NCI-H2227 (cell line): Measurements from ENCODE around the gene PLAAT4.
A peak's percentile ranks its signal among the peaks of the same experiment; 100 is the strongest.
"Not testable (repeated sequence)": the region's sequence is repeated elsewhere in the genome, so short reads cannot be mapped to it uniquely, and the experiment has no call there.

Source experiments
- DNase-seq: peaks from one replicate; lab custom pipeline; 2025; ENCODE audit not compliant: unreplicated experiment; lab: John Stamatoyannopoulos, UW

Gene PLAAT4

DNA sequence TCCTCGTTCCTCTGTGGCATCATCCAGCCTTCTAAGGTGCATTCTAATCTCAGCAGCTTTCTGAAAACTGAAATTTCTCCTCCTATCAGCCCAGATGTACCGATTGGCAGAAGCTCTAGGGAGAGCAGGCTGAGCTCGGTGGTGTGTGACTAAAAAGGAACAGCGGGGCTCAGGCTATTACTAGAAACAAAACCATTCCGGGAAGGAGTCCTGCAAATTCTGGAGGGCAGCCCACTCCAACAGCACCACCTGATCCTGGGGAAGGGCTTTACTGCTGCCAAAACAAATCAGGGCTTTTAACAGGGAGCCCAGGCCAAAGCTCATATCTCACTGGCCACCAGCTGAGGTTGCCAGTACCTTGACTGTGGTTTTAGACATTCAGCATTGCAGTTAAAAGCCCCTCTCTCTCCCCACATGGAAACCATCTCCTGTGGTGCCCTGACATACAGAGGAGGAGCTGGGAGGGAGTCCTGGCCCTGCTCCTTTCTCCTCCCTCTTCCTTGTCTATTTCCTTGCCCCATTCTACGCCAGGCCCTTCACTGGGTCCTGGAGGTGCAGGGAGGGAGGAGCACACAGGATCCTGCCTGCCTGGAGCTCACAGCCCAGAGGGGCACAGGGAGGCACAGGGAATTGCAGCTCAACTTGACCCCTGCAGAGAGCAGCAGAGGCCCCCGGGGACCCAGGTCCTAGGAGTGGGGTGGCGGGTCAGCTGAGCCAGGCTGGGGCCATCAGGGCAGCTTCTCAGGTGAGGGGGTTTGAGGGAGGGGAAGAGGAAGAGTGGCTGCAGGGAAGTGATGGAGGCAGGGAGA lies 889 bp downstream of the PLAAT4 start:
- no peak for DNase-seq

DNA sequence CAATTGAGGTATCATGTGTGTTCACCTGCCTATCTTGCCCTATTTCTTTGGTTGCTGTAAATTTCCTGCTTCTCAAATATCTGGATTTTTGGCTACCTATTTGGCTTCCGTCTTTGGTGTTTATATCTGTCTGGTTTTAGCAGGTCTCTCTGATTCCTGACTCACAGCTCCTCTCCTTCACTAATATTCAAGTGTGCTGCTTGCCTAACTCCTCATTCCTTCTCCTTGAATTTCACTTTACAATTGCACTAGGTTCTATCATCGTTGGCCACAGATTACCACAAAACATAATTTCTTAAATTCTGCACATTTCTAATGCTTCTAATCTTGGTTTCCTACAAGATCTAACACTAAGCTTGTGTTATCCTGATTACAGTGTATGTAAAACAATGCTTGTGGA lies 5.9 kb downstream of the PLAAT4 start:
- DNase-seq = not testable (repeated sequence)

DNA sequence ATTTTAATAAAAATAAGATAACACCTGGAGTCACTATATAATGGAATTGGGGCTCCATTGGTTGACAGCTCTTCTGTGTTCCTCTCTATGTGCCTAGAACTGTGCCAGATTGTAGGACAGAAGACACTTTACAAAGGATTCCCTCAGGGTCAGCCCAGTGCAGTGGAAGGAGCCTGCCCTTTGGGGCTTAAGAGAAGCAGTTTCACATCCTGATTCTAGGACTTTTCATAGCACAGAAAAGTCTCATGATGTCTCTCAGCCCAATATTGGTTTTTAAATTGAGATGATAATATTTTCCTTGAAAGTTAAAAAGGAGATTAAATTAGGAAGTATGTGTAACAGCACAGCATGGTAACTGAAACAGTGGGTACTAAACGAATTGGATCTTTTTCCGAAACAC lies 7.1 kb downstream of the PLAAT4 start:
- no peak for DNase-seq

DNA sequence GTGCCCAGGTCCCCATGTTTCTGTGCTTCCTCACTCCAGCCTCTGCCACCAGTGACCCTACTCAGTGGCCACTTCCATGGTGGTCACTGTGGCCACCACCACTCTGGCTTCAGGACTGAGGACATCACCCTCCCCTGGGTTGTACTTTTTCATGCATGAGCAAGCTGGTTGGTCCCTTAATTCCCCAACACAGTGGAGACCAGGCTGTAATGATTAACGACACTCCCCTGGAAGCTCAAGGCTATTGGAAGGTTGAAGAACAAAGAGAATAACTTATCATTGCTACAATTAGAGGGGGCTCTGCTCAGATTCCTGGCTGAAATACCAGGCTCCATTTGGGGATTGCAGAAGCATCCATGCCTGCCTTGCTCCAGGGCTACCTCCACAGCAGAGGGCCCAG lies 10.5 kb downstream of the PLAAT4 start:
- no peak for DNase-seq

DNA sequence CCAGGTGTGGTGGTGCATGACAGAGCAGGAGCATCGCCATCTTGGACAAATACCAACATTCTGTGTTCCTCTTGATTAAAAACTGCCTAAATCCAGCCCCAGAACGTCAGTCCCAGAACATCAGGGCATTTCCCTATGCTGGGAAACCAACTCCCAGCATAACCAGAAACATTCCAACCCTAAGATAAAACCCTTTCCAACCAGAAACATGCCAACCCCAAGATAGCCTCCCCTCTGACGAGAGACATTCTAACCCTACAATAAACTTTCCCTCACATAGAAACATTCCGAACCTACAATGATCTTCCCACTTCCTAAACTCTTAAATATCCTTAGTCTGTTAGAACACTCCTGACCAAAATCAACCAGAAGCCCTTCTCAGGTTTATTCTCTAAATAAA lies 11.6 kb downstream of the PLAAT4 start:
- no peak for DNase-seq

DNA sequence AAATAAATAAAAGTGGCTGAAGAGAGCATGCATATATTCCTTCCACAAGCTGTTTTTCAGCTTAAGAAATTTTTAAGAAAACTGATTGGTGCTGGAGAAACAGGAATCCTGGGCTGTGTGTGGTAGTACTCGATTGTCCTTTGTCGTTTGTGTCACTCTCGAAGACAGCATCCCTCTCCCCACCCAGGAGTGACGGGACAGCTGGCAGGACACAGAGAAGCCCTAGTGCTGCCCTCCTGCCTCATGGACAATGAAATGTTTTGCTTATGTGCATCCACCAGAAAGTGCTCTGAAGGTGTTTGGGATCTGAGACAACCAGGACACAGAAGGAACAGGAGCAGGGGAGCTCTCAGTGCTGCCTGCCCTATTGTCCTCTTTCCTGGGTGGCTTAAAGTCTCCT lies 12.8 kb downstream of the PLAAT4 start:
- DNase-seq = no peak

DNA sequence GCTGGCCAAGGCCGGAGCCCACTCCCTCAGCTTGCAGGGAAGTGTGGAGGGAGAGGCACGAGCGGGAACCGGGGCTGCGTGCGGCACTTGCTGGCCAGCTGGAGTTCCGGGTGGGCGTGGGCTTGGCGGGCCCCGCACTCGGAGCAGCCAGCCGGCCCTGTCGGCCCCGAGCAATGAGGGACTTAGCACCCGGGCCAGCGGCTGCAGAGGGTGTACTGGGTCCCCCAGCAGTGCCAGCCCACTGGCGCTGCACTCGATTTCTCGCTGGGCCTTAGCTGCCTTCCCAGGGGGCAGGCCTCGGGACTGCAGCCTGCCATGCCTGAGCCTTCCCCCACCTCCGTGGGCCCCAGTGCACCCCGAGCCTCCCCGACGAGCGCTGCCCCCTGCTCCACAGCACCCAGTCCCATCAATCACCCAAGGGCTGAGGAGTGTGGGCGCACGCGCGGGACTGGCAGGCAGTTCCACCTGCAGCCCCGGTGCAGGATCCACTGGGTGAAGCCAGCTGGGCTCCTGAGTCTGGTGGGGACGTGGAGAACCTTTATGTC lies 13.6 kb downstream of the PLAAT4 start:
- not testable (repeated sequence) for DNase-seq

DNA sequence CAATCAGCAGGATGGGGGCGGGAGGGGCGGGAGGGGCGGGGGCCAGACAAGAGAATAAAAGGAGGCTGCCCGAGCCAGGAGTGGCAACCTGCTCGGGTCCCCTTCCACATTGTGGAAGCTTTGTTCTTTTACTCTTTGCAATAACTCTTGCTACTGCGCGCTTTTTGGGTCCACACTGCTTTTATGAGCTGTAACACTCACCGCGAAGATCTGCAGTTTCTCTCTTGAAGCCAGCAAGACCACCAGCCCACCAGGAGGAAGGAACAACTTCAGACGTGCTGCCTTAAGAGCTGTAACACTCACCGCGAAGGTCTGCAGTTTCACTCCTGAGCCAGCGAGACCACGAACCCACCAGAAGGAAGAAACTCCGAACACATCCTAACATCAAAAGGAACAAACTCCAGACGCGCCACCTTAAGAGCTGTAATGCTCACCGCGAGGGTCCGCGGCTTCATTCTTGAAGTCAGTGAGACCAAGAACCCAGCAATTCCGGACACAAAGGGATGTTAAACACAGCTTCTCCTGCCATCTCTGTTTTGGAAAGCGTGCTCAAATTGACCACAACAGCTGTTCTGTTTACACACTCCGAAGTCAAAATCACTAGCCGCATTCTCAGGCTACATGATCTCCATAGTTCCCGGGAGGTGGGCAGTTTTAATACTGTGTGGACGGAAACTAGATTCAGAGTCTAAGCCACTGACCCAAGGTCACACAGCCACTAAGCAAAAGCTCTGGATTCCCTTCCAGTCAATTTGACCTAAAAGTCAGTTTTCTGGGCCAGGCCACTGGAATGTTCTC lies 14.7 kb downstream of the PLAAT4 start:
- DNase-seq = no peak

DNA sequence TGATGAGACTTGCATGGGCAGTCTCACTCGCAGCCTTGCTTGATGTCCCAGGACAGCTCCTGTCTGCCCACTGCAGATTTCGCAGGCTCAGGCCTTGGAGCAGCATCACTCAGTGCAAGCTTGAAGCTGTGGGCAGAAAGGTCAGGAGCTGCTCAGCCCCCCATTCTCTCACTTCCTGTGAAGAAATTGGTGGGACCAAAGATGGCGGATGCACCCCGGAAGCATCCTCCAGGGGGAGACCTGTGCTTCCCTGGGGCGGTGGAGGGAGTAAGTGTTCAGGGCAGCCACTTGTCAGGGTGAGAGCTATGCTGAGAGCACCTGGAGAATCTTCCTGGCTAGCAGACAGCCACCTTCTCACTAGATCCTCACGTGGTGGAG lies 15.3 kb downstream of the PLAAT4 start:
- no peak for DNase-seq

DNA sequence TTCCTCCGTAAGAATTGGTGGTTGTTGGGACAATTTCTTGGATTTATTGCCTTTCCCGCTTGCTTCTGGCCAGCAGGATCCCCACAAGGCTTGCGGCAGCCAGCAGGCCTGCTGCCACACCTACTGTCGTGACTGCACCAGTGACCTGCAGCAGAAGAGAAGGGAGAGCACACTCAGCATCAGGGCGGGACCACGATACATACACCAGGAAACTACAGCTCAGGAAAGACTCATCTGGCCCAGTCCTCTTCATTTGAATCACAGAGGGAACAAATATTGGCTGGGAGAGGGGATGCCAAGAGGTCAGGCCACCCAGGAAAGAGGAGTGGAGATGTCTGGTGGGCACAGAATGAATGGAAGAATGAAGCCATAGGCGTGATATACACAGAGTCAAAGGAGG lies 16.3 kb downstream of the PLAAT4 start:
- no peak for DNase-seq

DNA sequence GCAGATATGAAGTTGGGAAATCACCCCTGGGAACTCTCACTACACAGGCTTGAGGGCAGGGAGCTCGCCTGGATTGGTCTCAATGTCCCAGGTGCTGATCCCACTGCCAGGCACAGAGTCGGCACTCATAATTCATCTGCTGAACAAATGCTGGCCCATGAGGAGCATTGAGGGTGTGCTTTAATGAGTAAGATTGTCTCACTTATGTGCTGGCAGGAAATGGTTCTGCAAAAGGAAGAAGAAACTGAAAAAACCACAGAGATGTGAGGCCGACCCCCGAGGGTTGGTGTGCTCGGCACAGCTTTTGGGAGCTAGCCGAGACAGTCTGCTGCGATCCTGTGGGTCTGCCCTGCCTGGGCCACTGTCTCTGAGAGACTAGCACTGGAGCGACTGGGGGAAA lies 17.2 kb downstream of the PLAAT4 start:
- DNase-seq = no peak

DNA sequence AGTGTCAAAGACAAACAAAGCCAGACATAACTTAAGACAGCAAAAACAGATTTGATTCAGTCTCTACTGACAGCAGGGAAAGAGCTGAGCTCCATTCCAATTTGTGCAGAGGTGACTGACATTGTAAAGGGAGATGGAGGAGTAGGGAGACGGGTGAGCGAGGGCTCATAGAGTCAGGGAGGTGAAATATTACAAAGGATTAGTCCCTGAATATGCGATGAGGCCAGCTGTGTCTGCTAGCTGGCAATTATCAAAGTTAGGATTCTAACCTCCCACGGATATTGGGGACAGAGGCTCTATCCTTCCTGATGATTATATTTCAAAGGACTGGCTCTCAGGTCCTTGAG lies 18.2 kb downstream of the PLAAT4 start:
- no peak for DNase-seq

DNA sequence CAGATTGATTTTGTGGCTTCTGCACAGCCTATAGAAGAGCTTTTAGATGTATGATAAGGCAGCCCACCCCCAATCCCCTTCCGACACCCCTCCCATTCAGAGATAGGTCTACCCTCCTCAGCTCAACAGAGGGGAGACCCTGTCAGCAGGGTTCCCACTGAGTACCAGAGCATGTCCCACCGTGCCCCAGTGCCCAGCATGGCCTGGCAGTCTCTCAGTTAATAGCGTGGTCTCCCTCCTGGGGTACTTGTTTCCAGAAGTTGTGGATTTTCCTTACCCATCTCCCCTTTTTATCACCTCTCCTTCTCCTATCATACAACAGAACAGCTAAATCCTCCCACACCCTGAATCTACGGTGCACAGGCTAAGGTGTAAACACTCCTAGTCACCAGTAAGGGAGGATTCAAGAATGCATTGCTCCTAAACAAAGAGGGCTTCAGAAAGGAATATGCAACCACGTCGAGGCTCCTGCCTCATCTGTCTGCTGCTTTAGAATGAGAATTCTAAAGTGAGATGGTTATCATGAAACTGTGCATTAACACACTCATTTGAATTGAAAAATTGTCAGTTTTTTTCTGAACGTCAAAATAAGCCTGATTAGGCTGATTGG lies 19.9 kb downstream of the PLAAT4 start:
- DNase-seq = no peak

DNA sequence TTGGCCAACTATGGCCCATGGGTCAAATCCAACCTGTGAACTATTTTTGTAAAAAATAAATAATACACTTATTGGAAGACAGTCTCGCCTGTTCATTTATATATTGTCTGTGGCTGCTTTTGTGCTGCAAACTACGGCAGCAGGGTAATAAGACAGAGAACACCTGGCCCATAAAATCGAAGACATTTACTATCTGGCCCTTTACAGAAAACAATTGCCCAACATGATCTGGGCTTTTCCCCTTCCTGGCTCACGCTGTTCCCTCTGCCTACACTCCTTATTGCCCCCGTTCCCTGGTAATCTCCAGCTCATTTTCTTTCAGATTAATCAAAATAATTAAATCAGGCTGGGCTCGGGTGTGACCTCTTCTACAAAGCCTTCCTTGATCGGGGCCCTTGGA lies 21.0 kb downstream of the PLAAT4 start:
- DNase-seq = no peak

DNA sequence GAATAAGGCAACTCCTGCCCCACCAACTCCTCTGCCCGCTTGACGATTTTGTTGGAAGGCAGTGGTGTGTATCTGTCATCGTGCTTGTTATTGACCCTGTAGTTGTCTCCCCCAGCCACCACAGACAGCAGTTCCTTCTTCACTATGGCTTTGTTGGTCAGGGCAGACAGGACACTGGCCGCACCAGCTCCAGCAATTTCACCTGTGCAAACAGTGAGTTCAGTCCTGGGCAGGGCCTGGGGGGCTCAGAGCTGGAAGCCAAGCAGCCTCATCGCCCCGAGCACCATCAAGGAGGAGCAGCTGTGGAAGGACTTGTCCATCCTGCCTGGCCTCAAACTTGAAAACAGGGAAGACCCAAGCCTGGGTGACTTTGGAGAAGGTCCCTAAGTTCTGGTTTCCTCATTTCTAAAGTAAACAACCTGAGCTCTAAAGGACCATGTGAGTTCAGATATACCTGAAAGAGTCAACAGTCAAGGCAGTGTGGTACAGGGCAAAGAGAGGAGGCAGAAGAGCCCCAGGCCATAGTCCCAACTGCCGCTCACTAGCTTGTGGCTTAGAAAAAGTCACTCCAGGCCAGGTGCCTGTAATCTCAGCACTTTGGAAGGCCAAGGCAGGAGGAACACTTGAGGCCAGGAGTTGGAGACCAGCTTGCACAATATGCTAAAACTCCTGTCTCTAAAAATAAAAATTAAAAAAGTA lies 22.0 kb downstream of the PLAAT4 start:
- no peak for DNase-seq

DNA sequence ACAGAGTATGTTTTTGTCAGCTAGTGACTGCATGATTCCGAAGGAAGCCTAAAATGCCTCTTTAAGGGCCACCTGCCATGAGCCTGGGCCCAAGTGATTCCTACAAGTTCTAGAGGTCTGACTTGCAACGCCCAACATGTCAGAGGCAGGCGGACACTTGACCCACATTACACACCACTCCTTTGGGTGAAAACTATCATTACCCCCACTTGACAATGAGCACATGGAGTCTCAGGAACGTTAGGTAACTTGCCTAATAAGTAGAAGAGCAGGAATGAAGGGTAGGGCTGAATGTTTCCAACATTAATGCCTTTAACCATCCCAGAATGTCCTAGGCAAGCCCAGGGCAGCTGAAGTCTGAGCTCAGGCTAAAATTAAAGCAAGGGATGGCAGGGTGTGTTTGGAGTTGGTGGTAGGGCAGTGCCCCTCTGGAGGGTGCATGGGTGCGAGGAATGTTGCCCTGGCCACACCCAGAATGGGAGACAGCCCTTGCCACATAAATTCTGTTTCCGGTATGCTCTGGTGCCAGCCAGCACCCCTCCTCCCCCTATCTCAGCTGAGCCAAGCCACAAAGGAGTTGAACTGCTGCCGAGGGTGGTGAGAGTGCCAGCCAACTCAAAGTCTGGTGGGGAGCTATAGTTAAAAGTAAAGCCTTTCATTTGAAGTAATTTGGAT lies 24.0 kb downstream of the PLAAT4 start:
- peak; percentile 11 for DNase-seq

DNA sequence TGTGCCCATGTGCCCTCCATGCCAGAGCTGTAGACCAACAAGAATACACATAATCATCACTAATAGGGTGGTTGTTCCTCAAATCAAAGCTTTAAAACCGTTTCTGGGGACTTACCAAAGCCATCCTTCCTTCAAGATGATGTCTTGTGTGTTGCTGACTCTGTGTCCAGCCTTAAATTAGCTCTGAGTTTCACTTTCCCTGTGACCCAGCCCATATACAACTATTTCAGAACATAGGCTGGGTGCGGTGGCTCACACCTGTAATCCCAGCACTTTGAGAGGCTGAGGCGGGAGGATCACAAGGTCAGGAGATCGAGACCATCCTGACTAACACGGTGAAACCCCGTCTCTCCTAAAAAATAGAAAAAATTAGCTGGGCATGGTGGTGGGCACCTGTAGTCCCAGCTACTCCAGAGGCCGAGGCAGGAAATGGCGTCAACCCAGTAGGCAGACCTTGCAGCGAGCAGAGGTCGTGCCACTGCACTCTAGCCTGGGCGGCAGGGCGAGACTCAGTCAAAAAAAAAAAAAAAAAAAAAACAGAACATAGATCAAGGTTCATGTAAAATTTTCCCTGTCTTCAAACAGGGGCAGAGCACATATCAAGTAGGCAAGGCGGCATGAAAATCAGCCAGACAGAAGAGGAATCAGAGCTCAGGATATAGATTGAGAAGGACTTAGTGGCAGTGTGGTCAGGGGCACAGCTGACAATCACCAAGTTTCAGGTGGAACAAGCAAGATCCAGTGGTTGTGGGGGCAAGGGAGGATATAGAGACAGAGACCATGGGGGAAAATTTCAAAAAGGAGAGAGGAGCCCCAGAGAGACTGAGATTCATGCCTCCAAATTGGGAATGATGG lies 26.8 kb downstream of the PLAAT4 start, which contains the start of gene PLAAT2:
Gene PLAAT2, minus strand, starts transcription at position 179 of the 855 bp plus-strand sequence. Its CDS starts 55 bp downstream, at position 124.
- DNase-seq = no peak

DNA sequence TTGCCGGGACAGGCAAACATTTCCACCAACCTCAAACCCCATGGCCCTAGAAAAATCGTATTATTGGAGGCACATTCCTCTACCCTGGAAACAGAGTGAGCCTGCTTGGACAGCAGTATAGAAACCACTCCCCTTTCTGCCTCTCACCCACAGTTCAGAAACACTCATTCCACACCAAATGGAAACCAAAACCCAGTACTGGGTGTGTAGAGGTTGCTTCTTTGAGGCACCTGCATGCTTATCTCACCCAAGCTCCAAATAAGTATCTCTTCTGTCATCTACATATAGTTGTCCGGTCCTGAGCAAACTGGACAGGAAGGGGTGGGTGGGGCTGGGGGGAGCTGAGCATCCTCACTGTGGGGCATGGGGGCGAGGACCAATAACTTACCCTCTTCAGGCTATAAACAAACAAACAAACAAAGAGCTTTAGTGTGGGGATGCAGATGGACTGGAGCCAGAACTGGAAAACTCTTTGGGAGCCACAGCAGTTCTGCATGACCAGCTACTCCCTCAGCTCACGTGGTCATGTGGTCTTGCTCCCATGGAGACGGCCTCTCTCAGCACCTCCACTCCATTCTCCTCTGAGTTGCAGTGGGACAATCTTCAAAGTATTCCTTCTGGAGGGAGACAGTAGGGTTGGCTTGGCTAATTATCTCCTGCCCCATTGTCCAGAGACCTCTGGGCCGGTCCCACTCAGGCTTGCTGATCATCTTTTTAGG lies 27.6 kb downstream of the PLAAT4 start:
- DNase-seq = no peak

DNA sequence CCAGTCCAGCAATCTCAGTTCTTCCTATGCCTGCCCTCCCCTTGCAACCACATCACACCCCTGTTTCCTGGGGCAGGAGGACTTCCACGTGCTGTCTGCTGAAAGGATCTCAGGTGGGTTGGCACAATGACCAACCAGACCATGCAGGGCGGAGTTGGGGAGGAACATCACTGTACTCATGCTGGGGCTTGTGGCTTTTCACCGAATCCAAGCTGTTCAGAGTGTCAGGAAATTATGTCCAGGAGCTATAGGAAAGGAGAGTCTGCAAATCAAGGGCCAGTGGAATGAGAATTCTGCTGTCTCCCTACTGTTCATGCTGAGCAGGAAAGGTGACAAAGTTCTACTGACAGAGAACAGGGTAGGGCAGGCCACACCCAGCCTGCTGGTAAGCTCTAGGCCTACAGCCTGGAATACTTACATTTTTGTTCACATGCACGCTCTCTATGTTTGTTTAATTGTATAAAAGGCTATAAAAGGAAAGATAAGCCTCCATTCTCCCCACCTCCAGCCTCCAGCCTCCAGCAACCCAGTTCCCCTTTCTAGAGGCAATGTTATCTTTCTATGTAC lies 28.3 kb downstream of the PLAAT4 start:
- DNase-seq = no peak
